AML-193 (cell line): Measurements from ENCODE around the gene UGT1A9.

ENCODE experiments used
- DNase-seq, 2 experiments: peaks; one replicate each; lab custom pipeline; 2025; lab: John Stamatoyannopoulos, UW

UGT1A9 gene

DNA sequence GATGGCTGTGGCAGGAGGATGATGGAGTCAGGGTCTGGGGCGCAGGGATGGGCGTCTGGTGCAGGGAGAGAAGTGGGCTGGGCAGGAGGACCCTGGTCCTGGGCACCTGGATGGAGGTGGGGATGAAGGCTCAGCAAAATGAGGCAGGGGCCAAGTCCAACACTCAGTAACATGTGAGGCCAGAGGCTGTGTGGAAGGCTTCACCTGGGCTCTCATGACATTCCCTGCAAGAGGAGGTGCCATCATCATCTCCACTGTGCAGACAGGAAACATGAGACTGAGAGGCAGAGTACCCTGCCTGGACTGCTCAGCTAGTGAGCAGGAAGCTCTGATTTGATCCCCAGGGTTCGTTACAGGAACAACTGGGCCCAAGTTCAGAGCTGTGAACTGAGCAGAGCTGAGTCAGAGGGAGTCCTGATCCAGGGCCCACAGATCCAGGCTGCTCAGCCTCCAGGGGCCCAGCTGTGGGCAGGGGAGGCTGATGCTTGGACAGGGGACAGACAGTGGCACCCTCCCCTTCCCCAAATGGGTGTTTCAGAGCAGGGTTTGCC lies 145.7 kb downstream of the UGT1A9 start:
- DNase-seq: no peak

DNA sequence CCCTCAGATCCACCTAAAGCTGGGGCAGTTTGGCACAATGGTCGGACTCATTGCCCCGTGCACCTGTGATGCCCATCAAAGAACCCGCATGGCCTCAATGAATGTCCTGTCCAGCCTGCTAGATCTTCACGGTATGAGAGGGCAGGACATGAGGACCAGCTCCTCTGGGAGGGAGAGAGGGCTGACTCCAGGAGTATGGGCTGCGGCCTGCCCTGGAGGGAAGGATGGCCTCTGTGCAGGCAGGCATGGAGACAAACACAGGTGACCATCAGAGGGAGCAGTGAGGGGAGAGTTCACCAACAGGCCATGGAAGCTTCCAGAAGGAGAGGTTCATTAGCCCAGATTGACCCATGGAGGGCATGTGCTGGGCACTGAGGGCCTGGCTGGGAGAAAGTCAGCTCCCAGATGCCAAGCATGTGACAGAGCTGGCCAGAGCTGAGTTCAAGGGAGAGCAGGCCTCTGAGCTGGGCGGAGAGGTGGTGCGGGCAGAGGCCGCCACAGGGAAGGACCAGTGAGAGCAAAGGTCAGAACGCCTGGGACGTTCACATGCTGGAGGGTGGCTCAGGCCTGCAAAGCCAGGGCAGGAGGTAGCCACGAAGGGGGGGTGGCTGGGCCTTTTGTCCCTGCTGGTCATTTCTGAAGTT lies 146.4 kb downstream of the UGT1A9 start:
- no peak for DNase-seq

DNA sequence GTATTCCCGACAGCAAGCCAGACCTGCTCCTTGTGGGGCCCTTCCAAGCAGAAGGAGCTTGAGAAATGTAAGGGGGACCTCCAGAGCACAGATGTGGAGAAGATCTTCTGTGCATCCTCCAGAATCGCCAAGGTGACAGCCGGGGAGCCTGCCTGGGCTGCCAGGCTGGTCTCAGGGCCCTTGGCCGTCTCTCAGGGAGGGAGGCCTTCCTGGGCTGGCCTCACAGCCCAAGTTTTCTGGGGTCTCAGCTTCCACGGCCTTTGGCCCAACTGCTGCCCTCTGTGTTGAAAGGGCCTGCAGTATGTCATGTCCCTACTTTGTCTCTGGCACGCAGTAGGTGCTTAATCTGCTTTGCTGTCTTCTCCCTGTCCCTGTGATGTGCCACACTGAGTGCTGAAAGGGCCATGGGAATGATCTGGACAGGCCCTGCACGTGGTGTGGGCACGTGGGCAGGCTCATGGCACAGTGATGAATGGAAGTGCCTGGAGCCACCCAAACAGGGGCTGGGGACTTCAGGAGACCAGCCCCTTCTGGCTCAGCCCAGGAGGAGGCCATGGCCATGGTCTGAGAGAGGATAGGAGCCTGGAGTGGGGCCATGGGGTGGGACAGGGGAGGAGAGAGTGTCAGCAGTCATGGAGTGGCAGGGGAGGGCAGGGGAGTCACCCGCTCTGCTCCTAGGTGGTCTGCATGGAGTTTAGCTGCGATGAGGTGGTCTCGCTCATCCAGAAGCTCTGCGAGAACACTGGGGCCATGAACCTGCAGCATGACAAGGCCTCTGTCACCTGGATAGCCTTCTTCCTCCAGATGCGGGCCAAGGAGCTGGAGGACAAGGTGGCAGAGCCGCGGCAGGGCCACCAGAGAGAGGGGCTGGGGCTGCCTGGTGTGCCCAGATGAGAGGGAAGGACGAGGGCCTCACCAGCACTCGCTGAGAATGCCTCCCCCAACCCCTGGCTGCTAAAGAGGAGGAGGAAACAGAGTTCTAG lies 147.2 kb downstream of the UGT1A9 start:
- DNase-seq: no peak

DNA sequence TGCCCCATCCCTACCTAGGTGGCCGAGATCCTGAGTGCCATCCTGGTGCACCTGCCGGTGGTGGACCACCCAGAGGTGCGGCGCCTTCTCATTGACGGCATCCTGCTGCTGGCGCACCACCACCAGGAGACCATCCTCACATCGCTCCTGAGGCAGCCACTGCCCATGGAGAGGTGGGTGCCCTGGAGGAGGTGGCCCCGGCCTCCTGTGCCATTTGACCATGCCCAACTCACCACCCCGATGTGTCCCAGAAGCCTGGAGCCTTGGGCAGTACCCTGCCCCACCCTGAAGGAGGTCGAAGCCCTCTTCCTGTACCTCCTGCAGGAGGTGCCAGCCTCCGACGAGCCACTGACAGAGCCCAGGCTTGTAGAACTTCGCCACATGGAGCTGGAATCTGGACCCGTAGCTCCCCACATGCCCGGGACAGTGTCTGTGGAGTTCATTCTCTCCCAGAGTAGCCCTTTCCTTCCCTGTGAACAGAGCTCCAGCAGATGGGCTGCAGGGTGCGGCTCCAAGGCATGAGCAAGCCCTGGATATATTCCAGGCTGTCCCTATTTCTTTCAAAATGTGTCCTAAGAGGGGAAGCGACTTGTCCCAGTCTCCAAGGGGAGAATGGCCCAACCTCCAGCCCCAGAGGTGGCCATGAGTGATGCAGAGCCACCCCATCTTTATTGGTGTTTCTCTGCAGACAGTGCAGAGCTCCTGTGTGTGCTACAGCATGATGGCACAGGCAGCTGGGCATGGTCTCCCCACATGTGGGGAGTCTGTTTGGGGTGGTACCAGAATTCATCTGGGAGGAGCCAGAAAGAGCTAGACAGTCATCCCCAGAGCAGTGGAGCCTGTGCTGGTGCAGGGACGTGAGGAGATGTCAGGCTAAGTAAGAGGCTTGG lies 148.4 kb downstream of the UGT1A9 start:
- DNase-seq: no peak

DNA sequence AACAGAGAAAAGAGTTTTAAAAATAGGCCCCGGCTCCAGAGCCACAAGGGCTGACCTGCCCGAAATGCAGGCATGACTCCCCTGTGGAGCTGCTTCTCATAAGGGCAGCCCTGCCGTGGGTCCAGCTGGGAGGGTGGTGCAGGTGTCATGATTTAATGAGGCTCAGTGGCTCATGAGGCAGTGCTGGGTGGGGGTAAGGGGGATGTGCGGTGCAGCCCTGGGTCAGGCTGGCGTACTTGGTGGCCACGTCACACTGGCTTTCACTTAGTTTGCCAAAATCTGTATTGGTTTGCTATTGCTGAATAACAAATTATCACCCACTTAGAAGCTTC lies 149.0 kb downstream of the UGT1A9 start:
- DNase-seq: no peak

DNA sequence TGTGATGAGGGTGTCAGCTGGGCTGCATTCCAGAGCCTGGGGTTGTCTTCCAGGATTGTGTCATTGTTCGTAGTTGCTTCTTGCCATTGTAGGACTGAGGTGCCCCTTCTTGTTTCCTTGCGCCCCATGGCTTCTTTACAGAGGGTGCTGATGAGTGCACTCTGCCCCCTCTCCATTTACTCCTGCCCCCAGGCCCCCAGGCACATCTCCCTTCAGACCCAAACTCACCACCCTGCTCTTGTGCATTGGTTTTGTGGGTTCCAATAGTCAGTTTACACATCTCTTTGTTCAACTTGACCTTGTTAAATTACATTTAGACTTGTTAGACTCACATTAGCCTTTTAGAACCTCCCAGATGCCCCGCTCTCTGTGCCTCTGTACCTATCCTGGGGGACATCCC lies 149.5 kb downstream of the UGT1A9 start:
- no peak for DNase-seq

DNA sequence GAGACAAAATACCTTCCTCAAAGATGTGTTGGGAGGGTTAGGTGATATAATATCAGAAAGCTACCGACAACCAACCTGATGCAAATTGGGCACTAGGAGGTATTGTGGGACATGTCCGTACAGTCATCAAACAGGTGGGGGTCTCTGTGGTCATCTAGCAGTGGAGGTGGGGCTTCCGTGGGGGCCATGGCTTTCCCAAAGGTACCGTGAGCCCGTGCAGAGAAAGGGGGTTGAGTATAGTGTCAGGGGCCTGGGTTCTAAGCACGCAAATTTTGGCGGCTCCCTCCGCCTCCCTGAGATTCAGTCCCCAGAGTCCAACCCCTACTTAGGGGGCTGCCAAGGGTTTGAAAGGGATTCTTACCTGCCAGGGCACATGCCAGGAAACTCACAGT lies 150.0 kb downstream of the UGT1A9 start:
- DNase-seq: no peak

DNA sequence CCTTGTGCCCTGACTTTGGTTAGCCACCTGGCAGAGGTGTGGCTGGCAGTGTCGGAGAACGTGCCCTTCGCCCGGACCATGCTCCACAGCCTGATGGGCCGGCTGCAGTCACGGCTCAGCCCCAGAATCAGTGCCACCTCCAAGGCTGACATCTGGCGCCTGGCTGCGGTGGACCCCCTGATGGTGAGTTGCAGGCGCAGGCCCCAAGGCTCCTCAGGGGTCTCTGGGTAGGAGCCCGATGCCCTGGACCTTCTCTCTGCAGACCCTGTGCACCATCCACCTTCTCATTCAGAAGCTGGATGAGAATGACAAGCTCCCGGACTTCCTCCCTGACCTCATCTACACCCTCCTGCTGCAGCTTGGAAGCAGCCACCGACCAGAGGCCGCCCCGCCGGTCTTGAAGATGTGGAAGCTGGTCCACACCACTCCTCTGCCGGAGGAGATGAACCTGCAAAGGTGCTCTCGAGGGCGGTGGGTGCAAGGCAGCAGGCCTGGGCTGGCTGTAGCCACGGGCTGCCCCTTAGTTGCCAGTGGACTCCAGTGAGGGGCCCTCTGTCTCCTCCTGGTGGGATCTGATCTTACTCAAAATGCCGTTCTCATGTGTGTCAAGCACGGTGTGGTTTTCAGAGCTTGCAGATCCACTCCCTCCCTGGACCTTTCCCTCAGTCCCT lies 150.5 kb downstream of the UGT1A9 start:
- no peak for DNase-seq
